ENCODE results near the gene HCFC2.

DNA sequence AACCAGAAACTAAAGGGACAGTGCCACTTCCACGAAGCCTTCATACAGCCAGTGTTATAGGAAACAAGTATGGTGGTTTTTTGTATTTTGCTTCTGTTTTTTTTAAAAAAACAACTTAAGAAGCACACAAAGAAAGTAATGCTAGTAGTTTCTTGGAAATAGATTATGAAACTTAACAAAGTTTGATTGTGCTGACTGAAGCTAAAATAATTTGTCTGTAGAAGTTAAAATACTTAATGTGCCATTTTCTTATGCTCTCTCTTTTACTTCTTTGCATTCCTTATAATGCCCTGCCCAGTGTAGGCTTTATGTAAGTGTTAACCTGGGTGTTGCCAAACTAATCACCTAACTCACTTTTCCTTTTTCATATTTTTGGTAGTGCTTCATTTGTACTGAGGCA, 16.4 kb downstream of the HCFC2 start:
- TF ChIP-seq POLR2AphosphoS5 (IDR thresholded peaks at IDR 0.05): no peak
- TF ChIP-seq, protein P1, sequence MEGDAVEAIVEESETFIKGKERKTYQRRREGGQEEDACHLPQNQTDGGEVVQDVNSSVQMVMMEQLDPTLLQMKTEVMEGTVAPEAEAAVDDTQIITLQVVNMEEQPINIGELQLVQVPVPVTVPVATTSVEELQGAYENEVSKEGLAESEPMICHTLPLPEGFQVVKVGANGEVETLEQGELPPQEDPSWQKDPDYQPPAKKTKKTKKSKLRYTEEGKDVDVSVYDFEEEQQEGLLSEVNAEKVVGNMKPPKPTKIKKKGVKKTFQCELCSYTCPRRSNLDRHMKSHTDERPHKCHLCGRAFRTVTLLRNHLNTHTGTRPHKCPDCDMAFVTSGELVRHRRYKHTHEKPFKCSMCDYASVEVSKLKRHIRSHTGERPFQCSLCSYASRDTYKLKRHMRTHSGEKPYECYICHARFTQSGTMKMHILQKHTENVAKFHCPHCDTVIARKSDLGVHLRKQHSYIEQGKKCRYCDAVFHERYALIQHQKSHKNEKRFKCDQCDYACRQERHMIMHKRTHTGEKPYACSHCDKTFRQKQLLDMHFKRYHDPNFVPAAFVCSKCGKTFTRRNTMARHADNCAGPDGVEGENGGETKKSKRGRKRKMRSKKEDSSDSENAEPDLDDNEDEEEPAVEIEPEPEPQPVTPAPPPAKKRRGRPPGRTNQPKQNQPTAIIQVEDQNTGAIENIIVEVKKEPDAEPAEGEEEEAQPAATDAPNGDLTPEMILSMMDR (IDR thresholded peaks at IDR 0.05): no peak
